Thyroid gland (tissue), 4 donors: ENCODE data around the gene GORASP1. TPM values are rescaled to one million over a fixed set of nuclear protein-coding genes. Genes with fewer than 3 reads are reported as not detected.

Experiments used
- DNase-seq, 2 donors: peaks; one replicate each; pipeline ENCODE4 v3.0.0-alpha.2; 2019
- H3K27ac ChIP-seq, 3 donors: fragments of 200-600 bp; sonication (generic); 1 replicate in 2 of 3; 2 replicates in 1 of 3; pipeline ENCODE4 v1.5.1; 2016 to 2019; ENCODE audit warnings: mild to moderate bottlenecking in 1 of 3, moderate library complexity in 1 of 3
- H3K27me3 ChIP-seq: fragments of 200-600 bp; sonication (generic); one replicate; pipeline ENCODE4 v1.5.1; 2019
- H3K36me3 ChIP-seq, 2 donors: fragments of 200-600 bp; sonication (generic); one replicate each; pipeline ENCODE4 v1.5.1; 2016 to 2019
- H3K4me1 ChIP-seq, 2 donors: fragments of 200-600 bp; sonication (generic); one replicate each; pipeline ENCODE4 v1.5.1; 2017 to 2019
- H3K4me3 ChIP-seq, 3 donors: fragments of 200-600 bp; sonication (generic); replicated peaks in 1 of 3; 1 replicate in 2 of 3; 2 replicates in 1 of 3; pipeline ENCODE4 v1.5.1; 2016; ENCODE audit warnings: mild to moderate bottlenecking in 1 of 3
- H3K9me3 ChIP-seq: fragments of 200-600 bp; sonication (generic); one replicate; pipeline ENCODE4 v1.5.1; 2017
- POLR2A ChIP-seq, 2 donors: fragments of 450-650 bp; IDR thresholded peaks; one replicate each; pipeline ENCODE4 v1.6.1; 2017; ENCODE audit warnings: antibody characterized with exemption in 2 of 2, mild to moderate bottlenecking in 2 of 2, moderate library complexity in 1 of 2
- WGBS, 2 donors: methylation state at CpG; one replicate each; pipeline ENCODE4 v1.1.5; 2017; 5-methylcytosine and 5-hydroxymethylcytosine counted together
- intact Hi-C: fragments of 100-400 bp; cut with DNase I; formaldehyde crosslinking; loops from one replicate; pipeline ENCODE4 v1.15.1; 2023
- total RNA-seq, 4 donors: library from RNA; depleted of rRNA; stranded (reverse); fragments of >200 nt; gene quantifications; one replicate each; pipeline ENCODE4 v1.2.3, GENCODE V29; 2016
- TF ChIP-seq, protein P1 (sequence below), 6 experiments: fragments of 200-600 bp in 3 of 6; fragments of 450-650 bp in 3 of 6; sonication (generic) in 3 of 6; IDR thresholded peaks; one replicate each; pipeline ENCODE4 v1.5.1; 2016 to 2019; ENCODE audit warnings: antibody characterized with exemption in 6 of 6, mild to moderate bottlenecking in 2 of 6, inconsistent platforms in 1 of 6, moderate library complexity in 1 of 6

Gene GORASP1
- total RNA-seq, 4 donors from 2014 or later: 64.6 to 105 (median 101) TPM

DNA sequence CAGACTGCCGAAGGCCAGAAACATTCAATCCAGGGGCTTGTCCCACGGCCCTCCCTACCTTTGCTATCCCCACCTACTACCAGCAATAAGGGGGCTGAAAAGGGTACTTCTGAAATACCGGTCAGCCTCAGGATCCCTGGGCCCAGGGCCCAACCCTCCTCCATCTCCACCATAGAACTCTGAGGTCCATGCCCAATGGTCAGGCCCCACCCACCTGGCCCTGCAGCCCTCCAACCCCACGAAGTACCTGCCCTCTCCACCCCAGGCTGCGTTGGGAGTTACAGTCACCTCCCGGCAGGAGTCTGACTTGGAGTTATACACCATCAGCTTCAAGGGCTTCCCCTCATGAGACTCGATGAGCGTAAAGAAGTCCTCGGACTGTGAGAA is 6.9 kb downstream of the GORASP1 start:
- Histone ChIP-seq H3K9me3 (no peaks in the 10 kb centered on the region), H3K4me1 (peaks cover 18 to 33% of the 10 kb centered on the region in 2 donors), H3K4me3 (no peak overlapping the region), H3K27ac (no peak overlapping the region), H3K36me3 (peaks cover 40 to 41% of the 10 kb centered on the region in 2 donors), H3K27me3 (no peaks in the 10 kb centered on the region)
- 81% methylated on average over 6 to 8 of the region's 9 CpGs for WGBS, 2 donors
- no peak for TF ChIP-seq POLR2A (IDR thresholded peaks at IDR 0.05)
- TF ChIP-seq, protein P1, sequence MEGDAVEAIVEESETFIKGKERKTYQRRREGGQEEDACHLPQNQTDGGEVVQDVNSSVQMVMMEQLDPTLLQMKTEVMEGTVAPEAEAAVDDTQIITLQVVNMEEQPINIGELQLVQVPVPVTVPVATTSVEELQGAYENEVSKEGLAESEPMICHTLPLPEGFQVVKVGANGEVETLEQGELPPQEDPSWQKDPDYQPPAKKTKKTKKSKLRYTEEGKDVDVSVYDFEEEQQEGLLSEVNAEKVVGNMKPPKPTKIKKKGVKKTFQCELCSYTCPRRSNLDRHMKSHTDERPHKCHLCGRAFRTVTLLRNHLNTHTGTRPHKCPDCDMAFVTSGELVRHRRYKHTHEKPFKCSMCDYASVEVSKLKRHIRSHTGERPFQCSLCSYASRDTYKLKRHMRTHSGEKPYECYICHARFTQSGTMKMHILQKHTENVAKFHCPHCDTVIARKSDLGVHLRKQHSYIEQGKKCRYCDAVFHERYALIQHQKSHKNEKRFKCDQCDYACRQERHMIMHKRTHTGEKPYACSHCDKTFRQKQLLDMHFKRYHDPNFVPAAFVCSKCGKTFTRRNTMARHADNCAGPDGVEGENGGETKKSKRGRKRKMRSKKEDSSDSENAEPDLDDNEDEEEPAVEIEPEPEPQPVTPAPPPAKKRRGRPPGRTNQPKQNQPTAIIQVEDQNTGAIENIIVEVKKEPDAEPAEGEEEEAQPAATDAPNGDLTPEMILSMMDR (IDR thresholded peaks at IDR 0.05): no peak
- intact Hi-C loops: no loop called here
- no peak for DNase-seq

- intact Hi-C loops: no loop called here
- Histone ChIP-seq H3K4me3 (no peak overlapping the region), H3K27ac (no peak overlapping the region), H3K4me1 (peaks cover 12 to 27% of the 10 kb centered on the region in 2 donors), H3K36me3 (peaks cover 45 to 46% of the 10 kb centered on the region in 2 donors), H3K9me3 (no peaks in the 10 kb centered on the region), H3K27me3 (no peaks in the 10 kb centered on the region)
- TF ChIP-seq, protein P1 (IDR thresholded peaks at IDR 0.05): no peak
- no peak for TF ChIP-seq POLR2A (IDR thresholded peaks at IDR 0.05)
- WGBS, 2 donors: 79 to 100% methylated on average over 2 of the region's 2 CpGs
- no peak for DNase-seq
Observed at GRCh38 chr3:39099738-39100499, 7.5 kb downstream of the GORASP1 start.

DNA sequence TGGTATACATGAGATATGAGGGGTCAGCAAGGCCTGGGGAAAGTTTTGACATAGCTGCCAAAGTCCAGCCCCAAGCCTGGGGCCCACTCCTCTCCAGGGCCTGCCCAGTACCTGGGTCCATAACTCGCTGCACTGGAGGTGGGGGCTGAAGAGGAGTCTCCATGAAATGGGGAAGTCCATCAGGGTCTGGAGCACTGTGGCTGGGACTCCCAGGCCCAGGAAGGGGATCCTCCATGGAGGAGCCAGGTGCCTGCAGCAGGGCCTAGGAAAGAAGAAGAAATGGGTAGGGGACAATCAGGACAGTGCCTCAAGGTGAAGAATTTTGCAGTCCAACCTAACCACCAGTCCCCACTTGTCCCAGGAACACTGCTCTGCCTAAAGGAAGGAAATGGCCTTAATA is 8.2 kb downstream of the GORASP1 start:
- Histone ChIP-seq H3K27me3 (no peaks in the 10 kb centered on the region), H3K27ac (no peak overlapping the region), H3K9me3 (no peaks in the 10 kb centered on the region), H3K4me1 (peaks cover 6 to 21% of the 10 kb centered on the region in 2 donors), H3K4me3 (no peak overlapping the region), H3K36me3 (peaks cover 52 to 53% of the 10 kb centered on the region in 2 donors)
- DNase-seq: no peak
- WGBS, 2 donors: 91 to 100% methylated on average over 1 of the region's 1 CpG
- no peak for TF ChIP-seq POLR2A (IDR thresholded peaks at IDR 0.05)
- TF ChIP-seq, protein P1 (IDR thresholded peaks at IDR 0.05): no peak
- intact Hi-C loops: no loop called here

DNA sequence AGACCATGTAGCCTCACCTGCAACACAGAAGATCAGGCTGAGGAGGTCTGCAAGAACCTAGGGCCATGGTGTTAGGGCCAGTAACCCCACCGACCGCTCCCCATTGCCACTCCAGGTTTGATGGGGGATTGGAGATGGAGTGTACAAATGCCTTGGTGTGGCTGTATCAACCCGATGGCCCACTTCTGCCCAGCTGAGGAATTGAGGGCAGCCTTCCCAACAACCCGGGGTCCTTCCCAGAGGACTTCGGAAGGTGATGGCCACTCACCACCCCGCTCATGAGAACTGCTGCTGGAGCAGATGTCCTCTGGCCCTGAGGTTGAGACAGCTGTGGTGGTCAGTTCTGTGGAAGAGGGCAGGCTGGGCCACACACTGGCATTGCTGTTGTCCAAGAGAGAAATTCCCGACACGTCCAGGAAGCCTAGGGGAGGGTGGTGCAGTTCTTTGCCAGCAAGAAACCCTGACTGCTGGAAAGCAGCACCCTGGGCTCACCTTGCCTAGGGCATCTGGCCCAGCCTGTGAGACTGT is 8.9 kb downstream of the GORASP1 start:
- peaks cover 0 to 14% of the 10 kb centered on the region in 2 donors for H3K4me1 ChIP-seq
- no peak overlapping the region for H3K4me3 ChIP-seq
- no peaks in the 10 kb centered on the region for H3K9me3 ChIP-seq
- H3K27ac ChIP-seq: no peak overlapping the region
- peaks cover 54 to 60% of the 10 kb centered on the region in 2 donors for H3K36me3 ChIP-seq
- TF ChIP-seq, protein P1 (IDR thresholded peaks at IDR 0.05): no peak
- TF ChIP-seq POLR2A (IDR thresholded peaks at IDR 0.05): no peak
- DNase-seq: no peak
- H3K27me3 ChIP-seq: no peaks in the 10 kb centered on the region
- 92 to 100% methylated on average over 5 to 8 of the region's 8 CpGs for WGBS, 2 donors
- intact Hi-C loops: no loop called here
